Chondrocyte (in vitro differentiated cells): Measurements from ENCODE around the gene MYBPC2. TPM values are rescaled to one million over a fixed set of nuclear protein-coding genes. Genes with fewer than 3 reads are reported as not detected.

Source experiments
- DNase-seq: peaks from one replicate; pipeline ENCODE4 v3.0.0; 2021; ENCODE audit warnings: mixed read lengths, low spot score
- H3K27ac Mint-ChIP-seq: one replicate; pipeline ENCODE4 v1.8.0; 2021; ENCODE audit warnings: mild to moderate bottlenecking, moderate library complexity, mixed read lengths; ENCODE audit not compliant: unreplicated experiment
- H3K27me3 Mint-ChIP-seq: 2 replicates; pipeline ENCODE4 v1.8.0; 2021; ENCODE audit warnings: low read depth, mixed read lengths
- H3K36me3 Mint-ChIP-seq: 2 replicates; pipeline ENCODE4 v1.8.0; 2021; ENCODE audit warnings: low read depth, mixed read lengths
- H3K4me1 Mint-ChIP-seq: 2 replicates; pipeline ENCODE4 v1.8.0; 2021; ENCODE audit warnings: low read depth, mild to moderate bottlenecking, mixed read lengths
- H3K4me3 Mint-ChIP-seq: one replicate; pipeline ENCODE4 v1.8.0; 2021; ENCODE audit warnings: mild to moderate bottlenecking, moderate library complexity, mixed read lengths; ENCODE audit not compliant: unreplicated experiment
- H3K9me3 Mint-ChIP-seq: 2 replicates; pipeline ENCODE4 v1.8.0; 2021; ENCODE audit warnings: low read depth, mixed read lengths
- CTCF ChIP-seq: fragments of 200-600 bp; sonication (generic); IDR thresholded peaks from 2 replicates; pipeline ENCODE4 v1.5.0; 2021; ENCODE audit warnings: antibody characterized with exemption, mild to moderate bottlenecking, moderate library complexity
- total RNA-seq: library from RNA; stranded (reverse); gene quantifications from 3 replicates; pipeline ENCODE4 v1.2.1, GENCODE V29; 2021

MYBPC2 gene
- total RNA-seq, 1 donor from 2014 or later: not detected

GRCh38 chr19:50419580-50420035 lies 13.1 kb upstream of the MYBPC2 start:
- H3K27ac Mint-ChIP-seq: no peak overlapping the region
- no peak overlapping the region for H3K4me3 Mint-ChIP-seq
- DNase-seq: no peak
- H3K4me1 Mint-ChIP-seq: peaks cover 4% of the 10 kb centered on the region
- H3K9me3 Mint-ChIP-seq: no peaks in the 10 kb centered on the region
- H3K36me3 Mint-ChIP-seq: no peaks in the 10 kb centered on the region
- peaks cover 16% of the 10 kb centered on the region for H3K27me3 Mint-ChIP-seq
- no peak for TF ChIP-seq CTCF

GRCh38 chr19:50420127-50420526 lies 12.6 kb upstream of the MYBPC2 start:
- no peaks in the 10 kb centered on the region for H3K9me3 Mint-ChIP-seq
- no peak overlapping the region for H3K27ac Mint-ChIP-seq
- H3K27me3 Mint-ChIP-seq: peaks cover 16% of the 10 kb centered on the region
- TF ChIP-seq CTCF: no peak
- DNase-seq: no peak
- no peak overlapping the region for H3K4me3 Mint-ChIP-seq
- peaks cover 4% of the 10 kb centered on the region for H3K4me1 Mint-ChIP-seq
- no peaks in the 10 kb centered on the region for H3K36me3 Mint-ChIP-seq

- no peak for TF ChIP-seq CTCF
- Mint-ChIP-seq H3K9me3 (no peaks in the 10 kb centered on the region), H3K27ac (no peak overlapping the region), H3K27me3 (peaks cover 16% of the 10 kb centered on the region), H3K4me3 (no peak overlapping the region), H3K36me3 (no peaks in the 10 kb centered on the region), H3K4me1 (peaks cover 4% of the 10 kb centered on the region)
- no peak for DNase-seq
Observed at GRCh38 chr19:50420808-50421207, 11.9 kb upstream of the MYBPC2 start.

- Mint-ChIP-seq H3K4me1 (peaks cover 4% of the 10 kb centered on the region), H3K9me3 (no peaks in the 10 kb centered on the region), H3K4me3 (no peak overlapping the region), H3K27me3 (peaks cover 16% of the 10 kb centered on the region), H3K27ac (no peak overlapping the region), H3K36me3 (no peaks in the 10 kb centered on the region)
- no peak for DNase-seq
- TF ChIP-seq CTCF: no peak
Observed at GRCh38 chr19:50422397-50423278, 10.1 kb upstream of the MYBPC2 start.

- TF ChIP-seq CTCF: no peak
- no peak overlapping the region for H3K4me3 Mint-ChIP-seq
- DNase-seq: no peak
- no peaks in the 10 kb centered on the region for H3K36me3 Mint-ChIP-seq
- peaks cover 14% of the 10 kb centered on the region for H3K27me3 Mint-ChIP-seq
- H3K9me3 Mint-ChIP-seq: no peaks in the 10 kb centered on the region
- no peak overlapping the region for H3K27ac Mint-ChIP-seq
- H3K4me1 Mint-ChIP-seq: peaks cover 4% of the 10 kb centered on the region
Observed at GRCh38 chr19:50423279-50424113, 9.2 kb upstream of the MYBPC2 start.
